Activated CD4-positive, alpha-beta T cell treated with anti-CD3 and anti-CD28 coated beads, Interleukin-2, Interleukin-6, amounts not matched to agents 100 ng/mL and 50 ng/mL, durations not matched to agents 16 hours and 8 hours (primary cell): ENCODE results near the gene ZNF648.
"Not testable (repeated sequence)": the region's sequence is repeated elsewhere in the genome, so short reads cannot be mapped to it uniquely, and the experiment has no call there.

ENCODE experiments used
- DNase-seq: peaks from one replicate; pipeline ENCODE4 v3.0.0-alpha.2; 2020

Gene ZNF648

GRCh38 chr1:182015360-182015759 is 46.2 kb downstream of the ZNF648 start:
- DNase-seq, result no peak

- DNase-seq, result not testable (repeated sequence)
These were observed 50.6 kb downstream of the ZNF648 start for GRCh38 chr1:182010800-182011370.

GRCh38 chr1:182005398-182005797 is 56.1 kb downstream of the ZNF648 start:
- not testable (repeated sequence) for DNase-seq

GRCh38 chr1:182004601-182005000 is 56.9 kb downstream of the ZNF648 start:
- no peak for DNase-seq
